HL-60/S4 treated with retinoic acid at 250 ng/mL for 4 days and 3 days (cell line): ENCODE results near the gene MOXD1.
"Not testable (repeated sequence)": the region's sequence is repeated elsewhere in the genome, so short reads cannot be mapped to it uniquely, and the experiment has no call there.

ENCODE experiments used
- in situ Hi-C: fragments of 300-500 bp; cut with MboI; formaldehyde crosslinking; loops from 2 replicates; pipeline ENCODE4 v1.7.0; 2022; ENCODE audit warnings: low sequenced_read_pairs

MOXD1 gene

GRCh38 chr6:132285004-132285780 is 116.1 kb downstream of the MOXD1 start:
- in situ Hi-C loops, result no loop called here

GRCh38 chr6:132282696-132283095 is 118.6 kb downstream of the MOXD1 start:
- in situ Hi-C loops, result no loop called here

GRCh38 chr6:132280436-132280835 is 120.8 kb downstream of the MOXD1 start:
- in situ Hi-C loops, result no loop called here

DNA sequence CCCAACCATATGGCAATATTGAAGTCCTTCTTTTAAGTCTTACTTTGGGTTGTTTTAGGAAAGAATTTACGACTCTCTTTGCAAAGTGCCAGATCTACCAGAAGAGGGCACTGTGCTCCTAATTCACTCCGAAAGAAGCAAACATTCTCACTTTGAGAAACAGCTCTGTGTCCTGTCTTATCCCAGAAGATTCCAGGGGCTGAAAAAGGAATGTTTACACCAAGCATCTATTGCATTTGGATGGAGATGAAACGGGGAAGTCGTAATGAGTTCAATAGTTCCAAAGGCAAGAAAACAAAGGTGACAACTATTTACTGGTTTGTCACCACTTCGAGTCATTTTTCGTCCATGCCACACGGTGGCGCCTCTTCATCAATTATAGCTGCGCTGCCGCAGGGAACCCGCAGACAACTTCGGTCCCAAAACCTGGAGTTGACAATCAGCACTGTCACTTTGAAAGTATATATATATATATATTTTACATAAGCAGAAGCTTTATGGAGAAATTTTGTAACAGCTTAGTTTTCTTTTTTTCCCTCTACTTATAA is 121.6 kb downstream of the MOXD1 start:
- in situ Hi-C loops, result loop anchor here (10.0 kb wide), 1 partner anchor 205 kb away; no protein-coding TSS in a partner anchor

DNA sequence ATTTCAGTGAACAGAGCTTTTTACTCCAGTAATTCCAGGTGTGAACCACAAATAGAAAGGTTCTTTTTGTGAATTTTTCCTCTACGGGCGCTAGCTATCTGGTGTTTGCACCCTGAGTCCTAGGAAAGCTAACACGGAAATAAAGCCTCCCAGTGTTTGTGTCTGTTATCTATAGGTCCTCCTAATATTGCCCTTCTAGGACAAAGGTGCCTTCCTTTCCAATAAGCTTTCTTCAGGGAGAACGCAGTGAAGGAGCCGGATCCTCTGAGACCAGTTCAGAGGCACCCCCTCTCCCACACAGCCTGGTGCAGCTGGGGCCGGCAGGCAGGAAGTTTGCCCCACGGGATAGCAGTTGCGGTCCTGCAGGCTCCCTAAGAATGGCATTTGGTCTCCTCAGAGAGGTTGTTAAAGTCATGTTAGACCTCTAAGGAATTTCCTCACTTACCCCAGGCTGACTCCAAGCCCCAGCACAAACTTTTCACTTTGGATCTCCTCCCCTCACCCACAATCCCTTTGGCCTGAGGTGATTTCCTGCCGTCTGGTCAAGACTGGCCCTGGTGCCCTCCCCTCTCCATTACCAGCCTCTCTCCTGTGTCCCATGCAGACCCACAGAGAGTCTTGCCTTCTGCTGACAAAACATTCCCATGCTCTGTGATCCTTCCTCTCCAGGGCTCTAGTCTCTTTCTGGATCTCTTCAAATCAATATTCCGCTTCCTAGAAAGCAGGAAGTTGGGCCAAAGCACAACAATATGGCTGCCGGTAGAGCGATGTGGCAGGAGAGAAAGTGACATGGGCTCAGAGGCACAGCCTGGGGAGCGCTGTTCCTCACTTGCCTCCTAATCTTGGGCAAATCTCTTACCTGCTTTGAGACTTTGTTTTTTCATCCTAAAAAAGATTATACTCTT is 126.0 kb downstream of the MOXD1 start:
- in situ Hi-C loops, result loop anchor here (10.0 kb wide), 1 partner anchor 209 kb away; no protein-coding TSS in a partner anchor

- in situ Hi-C loops, result loop anchor here (10.0 kb wide), 1 partner anchor 212 kb away; no protein-coding TSS in a partner anchor
These were observed 128.5 kb downstream of the MOXD1 start for GRCh38 chr6:132272776-132273175.

- in situ Hi-C loops, result loop anchor here (10.0 kb wide), 1 partner anchor 214 kb away; no protein-coding TSS in a partner anchor
These were observed 130.4 kb downstream of the MOXD1 start for GRCh38 chr6:132270726-132271402.

DNA sequence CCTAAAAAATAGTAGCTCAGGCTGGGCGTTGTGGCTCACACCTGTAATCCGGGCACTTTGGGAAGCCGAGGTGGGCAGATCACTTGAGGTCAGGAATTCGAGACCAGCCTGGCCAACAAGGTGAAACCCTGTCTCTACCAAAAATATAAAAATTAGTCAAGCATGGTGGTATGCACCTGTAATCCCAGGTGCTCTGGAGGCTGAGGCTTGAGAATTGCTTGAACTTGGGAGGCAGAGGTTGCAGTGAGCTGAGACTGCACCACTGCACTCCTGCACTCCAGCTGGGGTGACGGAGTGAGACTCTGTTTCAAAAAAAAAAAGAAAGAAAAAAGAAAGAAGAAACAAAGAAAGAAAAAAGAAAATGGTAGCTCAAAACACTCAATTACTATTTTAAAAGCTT is 132.6 kb downstream of the MOXD1 start:
- in situ Hi-C loops, result not testable (repeated sequence)

DNA sequence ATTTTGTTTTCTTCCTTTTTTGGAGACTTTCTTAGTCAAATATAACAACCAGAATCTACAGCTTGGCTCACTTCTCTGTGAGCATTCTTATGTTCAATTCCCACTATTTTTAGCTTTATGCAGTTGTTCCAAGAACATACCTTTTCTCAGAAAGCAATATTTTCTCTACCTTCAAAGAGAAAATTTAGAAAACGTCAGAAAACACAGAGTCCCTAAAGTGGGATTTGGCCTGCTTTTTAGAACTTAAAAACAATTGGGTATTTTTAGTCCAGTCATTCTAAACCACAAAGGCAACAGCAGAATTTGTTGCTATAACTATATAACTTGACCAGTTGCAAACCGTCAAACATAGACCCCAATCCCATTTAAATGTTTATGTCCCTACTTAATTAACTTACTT is 133.1 kb downstream of the MOXD1 start:
- in situ Hi-C loops, result no loop called here

DNA sequence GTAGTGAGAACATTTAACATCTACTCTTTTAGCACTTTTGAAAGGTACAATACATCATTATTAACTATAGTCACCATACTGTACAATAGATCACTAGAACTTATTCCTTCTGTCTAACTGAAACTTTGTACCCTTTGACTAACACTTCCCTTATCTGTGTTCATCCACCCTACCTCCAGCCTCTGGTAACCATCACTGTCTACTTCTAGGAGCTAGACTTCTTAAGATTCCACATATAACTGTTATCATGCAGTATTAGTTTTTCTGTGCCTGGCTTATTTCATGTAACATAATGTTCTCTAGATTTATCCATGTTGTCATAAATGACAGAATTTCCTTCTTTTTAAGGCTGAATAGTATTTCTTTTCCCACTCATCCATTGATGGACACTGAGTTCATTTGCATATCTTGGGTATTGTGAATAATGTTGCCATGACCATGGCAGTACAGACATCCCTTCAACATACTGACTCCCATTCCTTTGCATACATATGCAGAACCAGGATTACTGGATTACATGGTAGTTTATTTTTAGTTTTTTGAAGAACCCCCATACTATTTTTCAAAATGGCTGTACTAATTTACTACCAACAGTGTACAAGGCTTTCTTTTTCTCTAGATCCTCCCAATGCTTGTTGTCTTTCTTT is 135.7 kb downstream of the MOXD1 start:
- in situ Hi-C loops, result no loop called here

- in situ Hi-C loops, result no loop called here
These were observed 137.2 kb downstream of the MOXD1 start for GRCh38 chr6:132264021-132264500.

DNA sequence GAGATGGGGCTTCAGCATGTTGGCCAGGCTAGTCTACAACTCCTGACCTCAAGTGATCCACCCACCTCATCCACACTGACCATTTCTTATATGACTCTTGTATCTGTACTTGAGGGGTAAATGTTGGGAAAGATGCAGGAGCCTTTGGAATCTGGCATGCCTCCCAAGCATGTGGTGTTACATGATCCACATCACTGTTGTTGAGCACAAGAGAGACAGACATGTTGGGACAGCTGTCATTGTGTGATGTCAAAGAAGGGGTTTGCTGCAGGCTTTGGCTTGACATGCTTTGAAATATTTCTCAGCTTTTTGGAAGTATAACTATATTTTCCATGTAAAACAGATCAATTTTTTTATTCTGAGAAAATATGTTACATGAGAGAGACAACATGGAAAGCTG is 139.9 kb downstream of the MOXD1 start:
- in situ Hi-C loops, result no loop called here

GRCh38 chr6:132259070-132259469 is 142.2 kb downstream of the MOXD1 start:
- in situ Hi-C loops, result no loop called here

- in situ Hi-C loops, result no loop called here
These were observed 143.7 kb downstream of the MOXD1 start for GRCh38 chr6:132257561-132257960.

DNA sequence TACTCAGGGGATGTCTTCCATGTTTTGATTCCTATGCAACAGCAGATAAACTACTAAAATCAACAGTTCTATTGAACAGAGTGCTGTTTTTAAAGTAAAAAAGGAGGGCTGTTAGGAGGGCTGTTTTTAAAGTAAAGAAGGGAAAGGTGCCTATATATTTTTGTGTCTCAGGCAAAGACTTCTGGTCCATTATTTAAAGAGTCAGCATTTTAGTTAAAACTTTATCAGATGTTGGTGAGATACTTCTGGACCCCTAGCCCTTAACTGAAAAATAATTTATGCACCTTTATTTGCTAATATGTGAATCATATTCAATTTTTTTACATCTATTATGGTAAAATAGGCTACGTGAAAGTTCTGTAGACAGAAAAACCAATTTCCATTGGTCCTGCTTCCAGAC is 144.8 kb downstream of the MOXD1 start:
- in situ Hi-C loops, result no loop called here

DNA sequence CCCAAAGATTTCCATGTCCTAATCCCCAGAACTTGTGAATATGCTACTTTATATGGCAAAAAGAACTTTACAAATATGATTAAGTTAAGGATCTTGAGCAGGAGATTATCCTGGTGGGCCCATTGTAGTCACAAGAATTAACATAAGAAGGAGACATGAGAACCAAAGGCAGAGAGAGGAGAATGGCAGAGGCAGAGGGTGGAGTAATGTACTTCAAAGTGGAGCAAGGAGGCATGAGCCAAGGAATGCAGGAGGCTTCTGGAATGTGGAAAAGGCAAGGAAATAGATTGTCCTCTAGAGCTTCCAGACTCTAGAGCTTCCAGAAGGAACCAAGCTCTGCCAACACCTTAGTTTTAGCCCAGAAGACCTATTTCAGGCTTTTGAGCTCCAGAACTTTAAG is 147.4 kb downstream of the MOXD1 start:
- in situ Hi-C loops, result no loop called here

DNA sequence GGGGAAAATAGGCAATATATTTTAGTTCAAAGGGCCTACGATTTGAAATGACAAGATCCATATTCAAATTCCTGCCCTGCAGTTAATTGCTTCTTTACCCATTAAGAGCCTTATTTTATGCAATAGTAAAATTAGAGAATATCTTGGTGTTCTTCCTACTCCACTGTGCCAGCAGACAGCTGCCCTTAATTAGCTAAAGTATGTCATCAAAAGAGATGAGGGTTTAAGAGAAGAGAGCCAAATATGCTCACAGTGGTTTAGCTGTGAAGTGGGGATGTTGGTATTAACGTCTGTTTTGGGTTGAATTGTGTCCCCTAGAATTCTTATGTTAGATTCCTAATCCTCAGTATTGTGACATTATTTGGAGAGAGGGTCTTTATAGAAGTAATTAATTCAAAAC is 148.1 kb downstream of the MOXD1 start:
- in situ Hi-C loops, result no loop called here

DNA sequence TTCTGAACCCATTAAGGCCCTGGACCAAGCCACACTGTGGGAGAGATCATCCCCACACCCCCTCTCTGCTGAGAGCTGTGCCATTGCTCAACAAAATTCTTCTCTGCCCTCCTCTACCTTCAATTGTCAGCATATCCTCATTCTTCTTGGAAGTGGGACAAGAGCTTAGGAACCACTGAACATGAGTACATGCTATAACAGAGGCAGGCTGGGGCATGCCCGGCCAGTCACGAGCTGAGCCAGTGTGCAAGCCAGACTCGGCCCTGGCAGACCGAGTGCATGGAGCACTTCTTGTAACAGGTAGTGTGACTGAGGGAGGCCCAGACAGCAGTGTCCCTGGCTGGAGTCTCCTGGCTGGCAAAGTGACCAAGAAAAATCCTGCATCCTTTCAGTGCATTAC is 149.2 kb downstream of the MOXD1 start:
- in situ Hi-C loops, result no loop called here

GRCh38 chr6:132251711-132252110 is 149.6 kb downstream of the MOXD1 start:
- in situ Hi-C loops, result no loop called here
